DND-41 (cell line): ENCODE measurements around the gene SND1.

Source experiments
- CTCF ChIP-seq: IDR thresholded peaks from 2 replicates; pipeline ENCODE4 v1.5.1; 2012; ENCODE audit warnings: borderline replicate concordance, low read length, moderate library complexity, mild to moderate bottlenecking; ENCODE audit not compliant: poor library complexity, severe bottlenecking; ENCODE audit errors: extremely low read depth
- EZH2 ChIP-seq: IDR thresholded peaks from 3 replicates; pipeline ENCODE4 v1.6.1; 2012; ENCODE audit warnings: borderline replicate concordance, low read depth, mild to moderate bottlenecking, moderate library complexity, low read length, inconsistent platforms; ENCODE audit not compliant: severe bottlenecking

- no peak for TF ChIP-seq CTCF
- no peak for TF ChIP-seq EZH2
These were observed 321.8 kb downstream of the SND1 start for GRCh38 chr7:127973832-127974231.
